Karpas-422 (cell line): ENCODE measurements around the gene SWSAP1. TPM values are rescaled to one million over a fixed set of nuclear protein-coding genes. Genes with fewer than 3 reads are reported as not detected.
A peak's percentile ranks its signal among the peaks of the same experiment; 100 is the strongest.
"Not testable (repeated sequence)": the region's sequence is repeated elsewhere in the genome, so short reads cannot be mapped to it uniquely, and the experiment has no call there.

Source experiments
- DNase-seq: peaks from one replicate; pipeline ENCODE4 v3.0.0-alpha.2; 2015
- H2AFZ ChIP-seq: fragments of 200-600 bp; sonication (generic); 2 replicates; pipeline ENCODE4 v1.6.1; 2014; ENCODE audit warnings: antibody characterized with exemption, low read length, mixed read lengths
- H3K27ac ChIP-seq: fragments of 200-600 bp; sonication (generic); 2 replicates; pipeline ENCODE4 v1.5.1; 2014; ENCODE audit warnings: mild to moderate bottlenecking, low read length, moderate library complexity
- H3K27me3 ChIP-seq: fragments of 200-600 bp; sonication (generic); 2 replicates; pipeline ENCODE4 v1.6.1; 2014; ENCODE audit warnings: low read length, mixed read lengths
- H3K36me3 ChIP-seq: fragments of 200-600 bp; sonication (generic); 2 replicates; pipeline ENCODE4 v1.6.1; 2014; ENCODE audit warnings: low read length, mixed read lengths; ENCODE audit not compliant: insufficient read depth
- H3K4me1 ChIP-seq: fragments of 200-600 bp; sonication (generic); 2 replicates; pipeline ENCODE4 v1.6.1; 2014; ENCODE audit warnings: mild to moderate bottlenecking, low read length, mixed read lengths
- H3K4me2 ChIP-seq: fragments of 200-600 bp; sonication (generic); 2 replicates; pipeline ENCODE4 v1.6.1; 2014; ENCODE audit warnings: low read length, low read depth, mild to moderate bottlenecking; ENCODE audit not compliant: poor library complexity, severe bottlenecking
- H3K4me3 ChIP-seq: fragments of 200-600 bp; sonication (generic); 2 replicates; pipeline ENCODE4 v1.5.1; 2014; ENCODE audit warnings: mild to moderate bottlenecking, antibody characterized with exemption, low read length, mixed read lengths
- H3K79me2 ChIP-seq: fragments of 200-600 bp; sonication (generic); 2 replicates; pipeline ENCODE4 v1.6.1; 2014; ENCODE audit warnings: mild to moderate bottlenecking, low read length, mixed read lengths
- H3K9ac ChIP-seq: fragments of 200-600 bp; sonication (generic); 2 replicates; pipeline ENCODE4 v1.6.0; 2014; ENCODE audit warnings: low read length
- H3K9me2 ChIP-seq: fragments of 200-600 bp; sonication (generic), shearing (Covaris generic); replicated peaks from 2 replicates; pipeline ENCODE4 v1.6.0; 2014; ENCODE audit warnings: mild to moderate bottlenecking, low read length, moderate library complexity; ENCODE audit not compliant: insufficient read depth
- H3K9me3 ChIP-seq: fragments of 300-700, 200-600 bp; sonication (generic); 2 replicates; pipeline ENCODE4 v1.6.1; 2014; ENCODE audit warnings: low read length, mixed read lengths
- H4K20me1 ChIP-seq: fragments of 200-600 bp; sonication (generic); 2 replicates; pipeline ENCODE4 v1.6.1; 2014; ENCODE audit warnings: mild to moderate bottlenecking, antibody characterized with exemption, low read length, low read depth; ENCODE audit not compliant: insufficient read depth
- total RNA-seq: library from RNA; depleted of rRNA; stranded (reverse); fragments of >200 nt; shearing (Covaris generic); gene quantifications from 2 replicates; pipeline ENCODE4 v1.2.3, GENCODE V29; 2014; ENCODE audit warnings: low replicate concordance

Gene SWSAP1
- total RNA-seq, 1 experiment from 2014 or later: 7.4 TPM

- no peak overlapping the region for H3K4me3 ChIP-seq
- H2AFZ ChIP-seq: no peak overlapping the region
- H4K20me1 ChIP-seq: no peaks in the 10 kb centered on the region
- H3K4me1 ChIP-seq: peaks cover 16% of the 10 kb centered on the region
- peaks cover 12% of the 10 kb centered on the region for H3K36me3 ChIP-seq
- H3K27ac ChIP-seq: no peak overlapping the region
- DNase-seq: no peak
- H3K4me2 ChIP-seq: no peak overlapping the region
- no peak overlapping the region for H3K9ac ChIP-seq
- H3K27me3 ChIP-seq: no peaks in the 10 kb centered on the region
- H3K79me2 ChIP-seq: peaks cover 16% of the 10 kb centered on the region
- no peaks in the 10 kb centered on the region for H3K9me3 ChIP-seq
- no peaks in the 10 kb centered on the region for H3K9me2 ChIP-seq
Observed at GRCh38 chr19:11337080-11337479, 37.4 kb upstream of the SWSAP1 start.

- no peaks in the 10 kb centered on the region for H3K9me3 ChIP-seq
- H3K36me3 ChIP-seq: peaks cover 12% of the 10 kb centered on the region
- no peaks in the 10 kb centered on the region for H4K20me1 ChIP-seq
- no peaks in the 10 kb centered on the region for H3K27me3 ChIP-seq
- peaks cover 16% of the 10 kb centered on the region for H3K79me2 ChIP-seq
- H3K9ac ChIP-seq: no peak overlapping the region
- no peak for DNase-seq
- H3K9me2 ChIP-seq: no peaks in the 10 kb centered on the region
- peak overlapping the region; percentile 90 for H3K4me2 ChIP-seq
- peaks cover 16% of the 10 kb centered on the region for H3K4me1 ChIP-seq
- H3K4me3 ChIP-seq: no peak overlapping the region; the same call in 1 of the 2 replicates
- no peak overlapping the region for H2AFZ ChIP-seq
- no peak overlapping the region for H3K27ac ChIP-seq
Observed at GRCh38 chr19:11338121-11338520, 36.3 kb upstream of the SWSAP1 start.

- no peaks in the 10 kb centered on the region for H3K27me3 ChIP-seq
- H3K79me2 ChIP-seq: peaks cover 16% of the 10 kb centered on the region
Observed at GRCh38 chr19:11338569-11339253, 35.8 kb upstream of the SWSAP1 start.

GRCh38 chr19:11339254-11340098 lies 35.0 kb upstream of the SWSAP1 start, which contains the start of gene RAB3D:
Gene RAB3D, minus strand, starts transcription at chr19:11339657. Its CDS starts 2,258 bp downstream, at chr19:11337399.
- Histone ChIP-seq H3K9me2 (no peaks in the 10 kb centered on the region), H3K27ac (peak within 1 kb of the TSS; percentile 32), H4K20me1 (no peaks in the 10 kb centered on the region), H3K36me3 (peaks cover 12% of the 10 kb centered on the region), H3K4me1 (peaks cover 19% of the 10 kb centered on the region), H3K9me3 (no peaks in the 10 kb centered on the region), H3K9ac (peak within 1 kb of the TSS; percentile 83), H3K79me2 (peaks cover 16% of the 10 kb centered on the region), H3K4me3 (peak within 1 kb of the TSS; percentile 91), H3K27me3 (no peaks in the 10 kb centered on the region), H2AFZ (peak within 1 kb of the TSS; percentile 91), H3K4me2 (peak within 1 kb of the TSS; percentile 90)
- DNase-seq: peak; percentile 97

More at GRCh38 chr19:11338569-11339253, 35.8 kb upstream of the SWSAP1 start:
- H2AFZ ChIP-seq: peak overlapping the region; percentile 89
- H3K9ac ChIP-seq: peak overlapping the region; percentile 83
- peak overlapping the region; percentile 90 for H3K4me2 ChIP-seq
- H3K4me1 ChIP-seq: peaks cover 16% of the 10 kb centered on the region
- no peaks in the 10 kb centered on the region for H4K20me1 ChIP-seq
- no peaks in the 10 kb centered on the region for H3K9me2 ChIP-seq
- H3K27ac ChIP-seq: peak overlapping the region; percentile 32
- peaks cover 12% of the 10 kb centered on the region for H3K36me3 ChIP-seq
- H3K9me3 ChIP-seq: no peaks in the 10 kb centered on the region
- no peak for DNase-seq
- H3K4me3 ChIP-seq: peak overlapping the region; percentile 91

- H3K36me3 ChIP-seq: peaks cover 10% of the 10 kb centered on the region
- DNase-seq, H3K27ac ChIP-seq, H3K27me3 ChIP-seq, H3K9me3 ChIP-seq, H3K9me2 ChIP-seq, H4K20me1 ChIP-seq: not testable (repeated sequence)
- peak overlapping the region; percentile 91; the same call in 1 of the 2 replicates for H2AFZ ChIP-seq
- peak overlapping the region; percentile 63 for H3K9ac ChIP-seq
- peaks cover 23% of the 10 kb centered on the region for H3K4me1 ChIP-seq
- H3K4me2 ChIP-seq: peak overlapping the region; percentile 90
- peaks cover 18% of the 10 kb centered on the region for H3K79me2 ChIP-seq
- H3K4me3 ChIP-seq: peak overlapping the region; percentile 91
Observed at GRCh38 chr19:11340099-11340467, 34.4 kb upstream of the SWSAP1 start.

- H3K9me2 ChIP-seq: no peaks in the 10 kb centered on the region
- H3K36me3 ChIP-seq: peaks cover 6% of the 10 kb centered on the region; the same call in 1 of the 2 replicates
- no peak for DNase-seq
- no peak overlapping the region for H3K9ac ChIP-seq
- H2AFZ ChIP-seq: no peak overlapping the region
- H3K9me3 ChIP-seq: no peaks in the 10 kb centered on the region
- H3K4me2 ChIP-seq: no peak overlapping the region
- H3K4me3 ChIP-seq: no peak overlapping the region
- H3K79me2 ChIP-seq: peaks cover 27% of the 10 kb centered on the region
- peaks cover 33% of the 10 kb centered on the region for H3K4me1 ChIP-seq
- no peaks in the 10 kb centered on the region for H3K27me3 ChIP-seq
- no peaks in the 10 kb centered on the region for H4K20me1 ChIP-seq
- no peak overlapping the region for H3K27ac ChIP-seq
Observed at GRCh38 chr19:11342429-11342828, 32.0 kb upstream of the SWSAP1 start.

GRCh38 chr19:11345122-11345803 lies 29.2 kb upstream of the SWSAP1 start:
- Histone ChIP-seq H2AFZ (no peak overlapping the region), H3K4me3 (peak overlapping the region; percentile 82), H3K27me3 (no peaks in the 10 kb centered on the region)

More at GRCh38 chr19:11345122-11345803, 29.2 kb upstream of the SWSAP1 start:
- DNase-seq: no peak
- Histone ChIP-seq H3K79me2 (peaks cover 10% of the 10 kb centered on the region), H4K20me1 (no peaks in the 10 kb centered on the region), H3K36me3 (peaks cover 6% of the 10 kb centered on the region; the same call in 1 of the 2 replicates), H3K27ac (no peak overlapping the region), H3K4me1 (peaks cover 17% of the 10 kb centered on the region), H3K9me2 (no peaks in the 10 kb centered on the region), H3K4me2 (peak overlapping the region; percentile 85), H3K9me3 (peaks cover 6% of the 10 kb centered on the region; the same call in 1 of the 2 replicates), H3K9ac (peak overlapping the region; percentile 88)
